ENCODE measurements around the gene MRPS15. TPM values are rescaled to one million over a fixed set of nuclear protein-coding genes. Genes with fewer than 3 reads are reported as not detected.

MRPS15 gene
- total and polyA plus RNA-seq, 4 donors = 30.7 to 248 (median 94.2) TPM

- ATAC-seq (ENCODE audit: insufficient read depth, low FRiP score) = no peak
- no peaks in the 10 kb centered on the region for H3K27me3 ChIP-seq (ENCODE audit: control insufficient read depth in 3 of 3, insufficient read depth in 3 of 3, low read length in 2 of 3)
- H3K9me3 ChIP-seq (ENCODE audit: control insufficient read depth in 4 of 4, insufficient read depth in 3 of 4, low read length in 3 of 4) = peaks cover 0 to 1% (median 0%) of the 10 kb centered on the region in 4 donors
- H3K4me1 ChIP-seq (ENCODE audit: control insufficient read depth in 5 of 5, insufficient read depth in 5 of 5, low read length in 5 of 5) = peaks cover 0 to 2% (median 0%) of the 10 kb centered on the region in 5 donors
- H3K27ac ChIP-seq (ENCODE audit: low read depth in 1 of 2, low read length in 1 of 2) = no peak overlapping the region
- no peak overlapping the region for H3K9ac ChIP-seq (ENCODE audit: insufficient read depth in 1 of 2, low read length in 2 of 2)
- WGBS, 2 donors = 93 to 95% methylated on average over 6 of the region's 6 CpGs
- no peak for TF ChIP-seq CTCF (IDR thresholded peaks at IDR 0.05; ENCODE audit: control extremely low read depth, extremely low read depth)
- peaks cover 13 to 20% (median 17%) of the 10 kb centered on the region in 4 donors for H3K36me3 ChIP-seq (ENCODE audit: control insufficient read depth in 4 of 4, insufficient read depth in 4 of 4, low read length in 4 of 4)
- DNase-seq = no peak
- no peak overlapping the region for H3K4me3 ChIP-seq
Observed at GRCh38 chr1:36453600-36454388, 10.4 kb downstream of the MRPS15 start.

GRCh38 chr1:36453051-36453450 lies 11.1 kb downstream of the MRPS15 start:
- H3K4me1 ChIP-seq (ENCODE audit: control insufficient read depth in 5 of 5, insufficient read depth in 5 of 5, low read length in 5 of 5) = peaks cover 0 to 3% (median 2%) of the 10 kb centered on the region in 5 donors
- no peak for ATAC-seq (ENCODE audit: insufficient read depth, low FRiP score)
- no peak overlapping the region for H3K9ac ChIP-seq (ENCODE audit: insufficient read depth in 1 of 2, low read length in 2 of 2)
- no peak overlapping the region for H3K4me3 ChIP-seq
- no peak overlapping the region for H3K27ac ChIP-seq (ENCODE audit: low read depth in 1 of 2, low read length in 1 of 2)
- no peak for DNase-seq
- no peak for TF ChIP-seq CTCF (IDR thresholded peaks at IDR 0.05; ENCODE audit: control extremely low read depth, extremely low read depth)
- H3K36me3 ChIP-seq (ENCODE audit: control insufficient read depth in 4 of 4, insufficient read depth in 4 of 4, low read length in 4 of 4) = peaks cover 12 to 18% (median 14%) of the 10 kb centered on the region in 4 donors
- 94 to 97% methylated on average over 3 of the region's 3 CpGs for WGBS, 2 donors
- no peaks in the 10 kb centered on the region for H3K27me3 ChIP-seq (ENCODE audit: control insufficient read depth in 3 of 3, insufficient read depth in 3 of 3, low read length in 2 of 3)
- peaks cover 0 to 1% (median 0%) of the 10 kb centered on the region in 4 donors for H3K9me3 ChIP-seq (ENCODE audit: control insufficient read depth in 4 of 4, insufficient read depth in 3 of 4, low read length in 3 of 4)

DNA sequence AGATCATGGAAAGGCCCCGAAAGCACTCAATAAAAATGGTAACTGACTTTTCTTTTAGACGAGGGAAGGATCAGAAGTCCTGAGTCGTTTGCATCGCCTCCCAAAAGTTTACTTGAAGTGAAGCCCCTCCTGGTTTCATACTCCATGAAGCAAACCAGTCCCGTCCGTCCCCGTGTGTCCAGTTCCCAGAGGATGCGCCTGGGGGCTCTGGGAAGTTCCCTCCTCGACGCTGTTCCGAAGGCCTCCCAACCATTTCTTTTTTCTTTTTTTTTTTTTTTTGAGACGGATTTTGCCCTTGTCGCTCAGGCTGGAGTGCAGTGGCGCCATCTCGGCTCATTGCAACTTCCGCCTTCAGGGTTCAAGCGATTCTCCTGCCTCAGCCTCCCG lies 13.3 kb downstream of the MRPS15 start:
- ATAC-seq (ENCODE audit: insufficient read depth, low FRiP score) = no peak
- 31 to 35% methylated on average over 18 of the region's 18 CpGs for WGBS, 2 donors

More for the DNA sequence above, 13.3 kb downstream of the MRPS15 start:
- no peak for DNase-seq
- Histone ChIP-seq H3K9me3 (ENCODE audit: control insufficient read depth in 4 of 4, insufficient read depth in 3 of 4, low read length in 3 of 4) (peaks cover 0 to 1% (median 0%) of the 10 kb centered on the region in 4 donors), H3K27ac (ENCODE audit: low read depth in 1 of 2, low read length in 1 of 2) (peak overlapping the region; percentile 96 to 99), H3K36me3 (ENCODE audit: control insufficient read depth in 4 of 4, insufficient read depth in 4 of 4, low read length in 4 of 4) (peaks cover 0 to 13% (median 9%) of the 10 kb centered on the region in 4 donors), H3K9ac (ENCODE audit: insufficient read depth in 1 of 2, low read length in 2 of 2) (peak overlapping the region; percentile 91 to 98), H3K4me3 (peak overlapping the region; percentile 43), H3K4me1 (ENCODE audit: control insufficient read depth in 5 of 5, insufficient read depth in 5 of 5, low read length in 5 of 5) (peaks cover 0 to 3% (median 2%) of the 10 kb centered on the region in 5 donors), H3K27me3 (ENCODE audit: control insufficient read depth in 3 of 3, insufficient read depth in 3 of 3, low read length in 2 of 3) (no peaks in the 10 kb centered on the region)
- no peak for TF ChIP-seq CTCF (IDR thresholded peaks at IDR 0.05; ENCODE audit: control extremely low read depth, extremely low read depth)

Measured in lung (tissue), 12 donors.